ENCODE results near the gene SLK.

SLK gene

GRCh38 chr10:104072786-104073185 is 105.8 kb downstream of the SLK start:
- DNase-seq (ENCODE audit: low read depth, low spot score), result no peak
- no peak overlapping the region for H3K4me3 ChIP-seq (ENCODE audit: low read length)

GRCh38 chr10:104074505-104074904 is 107.6 kb downstream of the SLK start:
- no peak for DNase-seq (ENCODE audit: low read depth, low spot score)
- H3K4me3 ChIP-seq (ENCODE audit: low read length), result no peak overlapping the region

GRCh38 chr10:104076743-104077160 is 109.8 kb downstream of the SLK start:
- no peak overlapping the region for H3K4me3 ChIP-seq (ENCODE audit: low read length)
- DNase-seq (ENCODE audit: low read depth, low spot score), result no peak

GRCh38 chr10:104077247-104077646 is 110.3 kb downstream of the SLK start:
- DNase-seq (ENCODE audit: low read depth, low spot score), result no peak
- H3K4me3 ChIP-seq (ENCODE audit: low read length), result no peak overlapping the region

DNA sequence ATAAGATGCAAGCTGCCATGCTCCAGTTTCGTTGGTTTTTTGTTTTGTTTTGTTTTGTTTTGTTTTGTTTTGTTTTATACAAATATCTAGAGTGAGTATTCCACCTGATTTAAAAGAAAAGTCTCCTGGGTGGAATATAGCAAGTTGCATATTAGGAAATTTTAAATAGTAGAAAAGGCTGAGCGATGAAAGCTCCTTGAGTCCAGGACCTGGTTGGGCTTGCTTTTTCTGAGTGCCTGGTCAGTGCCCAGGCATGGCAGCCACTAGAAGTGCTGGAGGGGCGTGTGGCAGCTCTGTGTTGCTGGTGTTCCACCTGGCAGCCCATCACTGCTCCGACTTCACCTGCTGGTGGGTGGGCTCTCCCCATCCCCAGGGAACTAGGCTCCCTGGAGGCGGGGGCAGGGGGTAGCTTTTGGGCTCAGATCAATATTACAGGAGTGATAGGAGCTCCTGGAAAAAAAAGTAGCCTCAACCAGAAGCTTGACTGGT is 110.8 kb downstream of the SLK start:
- no peak overlapping the region for H3K4me3 ChIP-seq (ENCODE audit: low read length)
- DNase-seq (ENCODE audit: low read depth, low spot score), result no peak
